GM21717 (cell line): ENCODE measurements around the gene MOB3C.

Experiments
- ATAC-seq: cut with Tn5 transposase; IDR thresholded peaks from one replicate; pipeline ENCODE4 v1.9.1; 2021; ENCODE audit warnings: mild to moderate bottlenecking, moderate library complexity; ENCODE audit not compliant: unreplicated experiment

Gene MOB3C

DNA sequence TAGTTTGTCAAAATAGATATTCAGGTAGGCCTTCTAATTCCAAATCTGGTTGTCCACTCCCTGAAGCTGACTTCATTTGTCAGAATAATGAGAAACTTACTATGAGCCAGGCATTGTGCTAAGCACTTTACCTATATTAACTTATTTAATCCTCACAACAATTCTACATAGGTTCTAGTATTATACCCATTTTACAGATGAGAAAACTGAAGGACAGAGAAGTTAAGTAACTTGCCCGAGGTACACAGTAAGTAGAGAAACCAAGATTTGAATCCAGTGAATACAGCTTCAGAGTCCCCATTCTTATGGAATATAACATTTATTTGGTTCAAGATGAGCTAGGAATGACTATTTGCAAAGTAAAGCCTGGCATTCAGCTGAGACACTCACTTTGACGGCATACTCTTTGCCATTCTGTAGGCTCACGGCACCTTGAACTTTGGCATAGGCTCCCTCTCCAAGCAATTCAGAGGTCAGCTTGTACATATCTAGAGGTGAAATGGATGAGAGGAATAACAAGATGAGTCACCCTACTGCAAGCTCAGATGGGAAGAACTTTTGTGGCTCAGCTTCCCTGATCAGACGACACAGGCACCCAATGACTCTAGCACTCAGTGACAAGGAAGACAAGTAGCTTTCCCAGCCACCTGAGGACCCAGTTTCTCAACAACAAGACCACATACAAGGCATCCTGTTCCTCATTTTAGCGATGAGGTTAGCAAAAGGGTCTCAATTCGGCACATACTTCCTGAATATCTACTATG is 36.3 kb downstream of the MOB3C start:
- no peak for ATAC-seq

DNA sequence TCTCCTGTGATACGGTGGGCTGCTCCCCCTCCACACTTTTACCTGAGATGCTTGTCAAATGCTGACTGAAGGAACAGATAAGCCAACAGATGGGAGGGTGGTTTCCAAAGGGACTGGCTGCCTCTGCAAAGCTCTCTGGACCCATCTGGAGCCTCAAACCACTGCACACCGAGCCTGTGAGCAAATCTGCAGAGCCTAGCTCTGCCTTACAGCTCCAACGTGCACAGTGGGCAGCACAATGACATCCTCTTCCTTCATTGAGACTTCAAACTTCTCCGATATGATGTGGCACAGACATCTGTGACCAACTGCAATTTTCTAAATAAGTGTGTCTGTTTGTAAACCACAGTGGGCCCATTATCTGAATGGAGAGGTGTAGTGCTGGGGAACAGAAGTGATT is 38.9 kb downstream of the MOB3C start:
- ATAC-seq: no peak

DNA sequence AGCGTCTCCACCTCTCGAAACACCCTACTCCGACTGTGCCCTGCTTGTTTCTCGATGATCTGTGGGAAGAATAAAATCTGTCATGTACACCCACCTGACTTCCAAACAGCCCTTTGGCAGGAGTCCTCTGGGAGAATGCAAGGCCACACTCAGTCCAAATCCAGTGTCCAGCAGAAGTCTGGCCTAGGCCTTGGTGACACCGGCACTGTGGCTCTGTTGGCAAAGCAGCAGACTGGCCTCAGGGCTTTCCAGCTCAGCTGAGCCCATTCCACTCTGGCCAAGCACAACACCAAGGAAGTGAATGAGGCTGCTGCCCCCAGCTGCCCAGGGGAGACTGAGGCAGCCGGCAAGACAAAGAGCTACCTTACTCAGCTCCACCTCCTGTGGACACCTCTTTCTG is 40.0 kb downstream of the MOB3C start:
- ATAC-seq: no peak

DNA sequence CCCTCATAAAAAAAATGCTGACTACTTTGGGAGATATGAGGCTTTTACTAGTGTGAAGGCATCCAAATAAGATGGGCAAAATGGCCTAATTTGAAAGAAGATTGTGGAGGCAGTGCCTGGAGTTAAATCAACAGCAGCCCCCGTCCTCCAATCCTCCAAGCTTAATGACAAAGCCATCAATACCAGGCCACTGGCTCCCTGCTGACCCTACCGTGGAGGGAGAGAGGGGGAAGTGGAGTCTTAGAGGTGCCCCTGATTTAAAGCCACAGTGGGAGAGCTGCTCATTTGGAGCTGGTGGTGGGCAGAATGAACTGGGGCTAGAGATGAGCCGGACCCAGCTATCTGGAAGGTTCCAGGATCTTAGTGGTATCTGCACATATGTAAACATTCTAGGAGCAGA is 40.8 kb downstream of the MOB3C start:
- no peak for ATAC-seq

DNA sequence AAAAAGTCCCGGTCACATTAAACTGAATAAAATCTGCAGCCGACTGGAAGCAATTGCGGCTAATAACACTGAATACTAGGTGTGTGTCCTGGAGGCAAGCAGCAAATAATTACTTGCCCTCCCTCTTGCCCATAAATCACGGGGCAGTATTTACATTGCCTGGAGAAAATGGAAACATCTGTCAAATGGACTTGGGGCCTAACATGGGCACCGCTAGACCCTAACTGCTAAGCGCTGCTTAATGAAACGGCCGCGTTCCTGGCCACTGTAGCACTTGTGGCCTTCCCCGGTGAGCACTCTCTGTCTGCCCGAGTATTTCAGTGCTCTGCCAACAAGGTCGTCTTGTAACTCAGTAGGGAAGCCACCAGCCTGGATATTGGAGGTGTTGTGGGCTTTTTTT is 41.3 kb downstream of the MOB3C start:
- no peak for ATAC-seq

DNA sequence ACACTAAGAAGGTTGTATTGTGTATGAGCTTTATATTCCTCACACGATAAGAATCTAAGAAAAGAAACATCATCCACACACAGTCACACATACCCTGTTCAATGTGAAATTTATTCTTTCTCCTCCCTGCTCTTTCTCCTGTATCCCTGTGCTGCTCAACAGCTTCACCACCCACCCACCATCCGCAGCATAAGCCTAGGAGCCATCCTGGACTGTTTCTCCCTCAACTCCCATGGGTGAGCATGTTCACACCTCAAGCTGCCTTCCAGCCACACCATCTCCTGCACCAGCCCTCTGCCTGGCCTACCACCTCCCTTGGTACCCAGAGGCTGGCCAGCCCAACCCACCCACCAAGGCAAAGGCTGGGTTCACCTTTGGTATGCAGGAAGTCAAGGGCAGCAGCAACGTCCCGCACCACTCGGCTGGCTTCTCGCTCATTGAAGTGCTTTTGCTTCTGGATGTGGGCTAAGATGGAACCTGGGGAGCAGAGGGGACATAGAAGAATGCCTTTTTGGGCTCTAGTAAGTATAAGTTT is 44.9 kb downstream of the MOB3C start:
- ATAC-seq: no peak

DNA sequence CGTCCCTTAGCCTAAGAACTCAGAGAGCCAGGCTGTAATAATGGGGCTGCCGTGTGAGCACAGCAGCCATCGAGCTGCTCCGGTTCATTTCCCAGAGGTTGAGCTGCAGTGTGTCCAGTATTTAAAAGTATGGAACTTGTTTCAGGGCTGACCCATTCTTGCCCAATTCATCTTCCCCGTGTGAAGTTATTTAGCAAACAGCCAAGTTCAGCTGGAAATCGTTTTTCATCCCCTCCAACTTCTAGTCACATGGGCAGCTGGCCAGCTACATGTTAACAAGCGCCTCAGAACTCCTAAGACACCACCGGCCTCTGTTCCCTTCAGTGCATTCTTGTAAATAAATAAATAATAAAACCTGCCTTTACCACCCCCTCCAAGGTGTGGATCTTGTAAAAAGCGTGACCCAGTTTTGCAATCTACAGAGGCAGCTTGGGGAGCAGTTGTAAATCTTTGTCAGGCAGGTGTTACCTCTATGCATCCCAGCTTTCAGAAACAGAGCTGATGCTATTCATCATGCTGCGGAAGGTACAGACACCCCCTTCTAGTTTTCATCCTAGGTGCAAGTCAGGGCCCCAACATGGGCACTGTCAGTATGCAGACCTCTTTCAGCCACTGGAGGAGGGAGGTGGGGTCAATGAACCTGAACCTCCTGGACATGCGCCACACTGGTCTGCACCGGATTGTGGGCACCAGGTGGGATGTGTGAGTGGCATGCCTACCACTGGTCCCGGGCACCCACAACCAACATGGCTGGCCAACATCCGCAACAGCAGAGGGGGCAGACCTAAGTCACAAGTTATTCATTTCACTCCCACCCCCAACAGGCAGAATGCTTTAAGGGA is 46.5 kb downstream of the MOB3C start:
- no peak for ATAC-seq

DNA sequence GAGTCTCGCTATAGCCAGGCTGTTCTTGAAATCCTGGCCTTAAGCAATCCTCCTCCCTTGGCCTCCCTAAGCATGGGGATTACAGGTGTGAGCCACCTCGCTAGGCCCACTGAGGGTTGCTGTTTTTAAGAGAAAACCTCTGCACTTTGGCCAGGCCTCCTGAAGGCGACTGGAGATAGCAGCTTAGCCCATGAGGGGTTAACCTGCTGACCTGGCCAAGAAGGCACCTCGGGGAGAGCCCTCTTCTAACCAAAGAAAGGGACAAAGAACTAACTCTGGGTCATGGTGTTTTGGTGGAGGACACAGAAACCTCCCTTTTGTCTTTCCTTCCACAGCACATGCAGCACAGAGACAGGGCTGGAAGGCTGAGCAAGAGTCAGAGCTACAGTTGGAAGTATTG is 47.5 kb downstream of the MOB3C start:
- ATAC-seq: no peak

DNA sequence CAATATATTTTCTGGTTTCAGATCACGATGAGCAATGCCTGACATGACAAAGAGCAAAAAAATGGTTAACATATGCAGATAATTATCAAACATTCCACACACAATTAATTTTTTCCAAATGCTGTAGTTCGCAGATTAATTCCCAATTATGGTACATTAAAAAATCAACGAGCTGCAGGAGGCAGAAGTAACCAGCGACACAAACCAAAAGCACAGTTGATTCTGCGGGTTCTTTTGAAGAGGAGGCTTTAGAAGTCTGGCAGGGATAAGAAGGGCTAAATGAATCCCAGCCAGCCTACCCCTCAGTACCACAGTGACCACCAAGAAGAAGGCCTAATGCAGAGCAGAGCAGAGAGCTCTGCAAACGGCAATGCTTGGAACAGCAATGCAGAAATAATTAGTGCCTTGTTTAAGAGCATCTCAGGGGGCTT is 48.1 kb downstream of the MOB3C start:
- no peak for ATAC-seq

DNA sequence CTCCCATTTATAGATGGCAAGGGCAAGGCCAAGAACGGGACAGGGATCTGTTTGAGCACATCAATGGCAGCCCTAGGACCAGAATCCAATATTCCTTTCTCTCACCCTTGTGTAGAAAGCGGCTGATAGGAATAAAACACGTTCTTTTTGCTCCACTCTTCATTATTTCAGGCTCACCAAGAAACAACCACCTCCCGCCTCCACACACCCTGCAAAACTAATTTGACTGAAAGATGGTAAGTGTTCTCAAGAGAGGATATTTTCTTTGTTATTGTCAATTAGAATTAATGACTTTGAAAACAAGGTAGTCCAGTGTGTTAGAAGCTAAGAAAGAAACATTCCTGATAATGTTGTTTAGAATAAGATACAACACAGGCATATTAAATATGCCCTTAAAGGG is 53.3 kb downstream of the MOB3C start:
- ATAC-seq: no peak

DNA sequence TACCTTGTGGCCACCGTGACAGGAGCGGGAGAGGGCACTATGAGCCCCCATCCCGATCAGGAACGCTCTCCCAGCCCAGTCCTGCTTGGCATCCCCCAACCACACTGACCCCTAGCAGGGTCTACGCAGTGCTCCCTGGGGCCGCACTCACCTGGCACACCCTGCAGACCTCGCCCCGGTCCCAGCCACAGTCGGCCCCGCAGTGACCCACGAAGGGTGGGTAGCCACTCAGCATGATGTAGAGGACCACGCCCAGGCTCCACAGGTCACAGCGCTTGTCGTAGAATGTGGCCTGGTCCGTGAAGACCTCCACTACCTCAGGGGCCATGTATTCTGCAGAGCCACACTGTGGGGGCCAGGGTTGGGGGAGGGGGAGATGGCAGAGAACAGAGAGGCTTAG is 54.1 kb downstream of the MOB3C start:
- ATAC-seq: no peak

DNA sequence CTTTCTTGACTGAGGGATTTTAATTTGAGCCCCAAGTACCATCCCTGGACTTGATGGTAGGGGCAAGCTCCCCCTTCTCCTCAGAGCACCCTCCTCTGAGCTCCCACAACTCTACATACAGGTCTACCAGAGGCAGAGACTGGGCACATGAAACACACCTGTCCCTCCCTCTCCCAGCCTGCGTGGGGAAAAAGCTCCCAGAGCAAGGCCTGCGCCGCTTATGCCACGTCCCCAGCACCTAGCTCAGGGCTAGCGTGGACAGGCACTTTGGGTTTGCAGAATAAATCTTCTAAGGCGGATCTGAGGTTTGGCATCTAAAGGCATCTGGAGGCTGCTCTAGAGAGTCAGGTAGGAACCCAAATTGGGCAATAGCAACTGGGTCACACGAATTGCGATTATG is 57.6 kb downstream of the MOB3C start:
- no peak for ATAC-seq

DNA sequence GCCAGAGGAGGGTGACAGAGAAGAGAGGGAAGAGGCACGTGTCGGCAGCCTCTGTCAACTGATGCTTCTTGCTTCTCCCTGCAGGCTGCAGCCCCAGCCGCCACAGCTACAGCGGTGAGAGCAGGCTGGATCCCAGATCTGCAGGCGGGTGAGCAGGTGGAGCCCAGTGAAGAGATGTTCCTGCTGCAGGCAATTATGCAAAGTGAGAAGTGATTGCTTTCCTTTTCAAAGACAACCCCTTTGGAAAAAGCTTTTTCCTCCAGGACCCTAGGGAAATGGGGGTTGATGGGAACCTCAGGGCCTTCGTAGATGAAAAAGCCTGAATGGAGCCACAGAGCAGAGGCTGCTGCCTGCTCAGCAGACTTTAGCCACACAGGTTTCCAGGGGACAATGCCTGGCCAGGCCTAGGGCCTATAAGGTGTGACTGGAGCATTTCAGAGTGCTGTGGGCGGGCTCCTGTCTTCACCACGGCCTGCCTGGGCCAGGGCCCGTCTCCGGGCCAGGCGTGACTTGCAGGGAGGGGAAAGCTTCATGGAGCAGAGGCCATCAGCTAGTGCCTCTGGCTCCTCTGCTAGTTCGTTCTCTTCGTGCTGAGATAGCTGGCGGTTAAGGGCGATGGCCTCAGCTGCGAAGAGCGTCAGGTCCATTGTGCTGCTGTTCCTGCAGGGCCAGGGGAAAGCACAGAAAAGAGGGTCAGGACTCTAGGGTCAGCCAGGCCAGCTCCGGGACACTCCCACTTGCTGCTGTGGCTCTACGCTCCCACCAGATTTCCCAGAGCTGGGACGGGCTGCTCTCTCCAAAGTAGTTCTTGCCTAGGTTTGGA is 58.3 kb downstream of the MOB3C start:
- ATAC-seq: no peak
